GM18505 (cell line): ENCODE measurements around the gene ABCG1.

Source experiments
- ATAC-seq: cut with Tn5 transposase; IDR thresholded peaks from one replicate; pipeline ENCODE4 v1.9.1; 2021; ENCODE audit not compliant: unreplicated experiment
- POLR2A ChIP-seq: IDR thresholded peaks from 4 replicates; pipeline ENCODE4 v1.6.1; 2011; ENCODE audit warnings: borderline replicate concordance; ENCODE audit not compliant: insufficient read depth, insufficient read length; ENCODE audit errors: extremely low read depth

Gene ABCG1

GRCh38 chr21:42225042-42225441 is 6.1 kb downstream of the ABCG1 start:
- no peak for ATAC-seq
- TF ChIP-seq POLR2A, result no peak

DNA sequence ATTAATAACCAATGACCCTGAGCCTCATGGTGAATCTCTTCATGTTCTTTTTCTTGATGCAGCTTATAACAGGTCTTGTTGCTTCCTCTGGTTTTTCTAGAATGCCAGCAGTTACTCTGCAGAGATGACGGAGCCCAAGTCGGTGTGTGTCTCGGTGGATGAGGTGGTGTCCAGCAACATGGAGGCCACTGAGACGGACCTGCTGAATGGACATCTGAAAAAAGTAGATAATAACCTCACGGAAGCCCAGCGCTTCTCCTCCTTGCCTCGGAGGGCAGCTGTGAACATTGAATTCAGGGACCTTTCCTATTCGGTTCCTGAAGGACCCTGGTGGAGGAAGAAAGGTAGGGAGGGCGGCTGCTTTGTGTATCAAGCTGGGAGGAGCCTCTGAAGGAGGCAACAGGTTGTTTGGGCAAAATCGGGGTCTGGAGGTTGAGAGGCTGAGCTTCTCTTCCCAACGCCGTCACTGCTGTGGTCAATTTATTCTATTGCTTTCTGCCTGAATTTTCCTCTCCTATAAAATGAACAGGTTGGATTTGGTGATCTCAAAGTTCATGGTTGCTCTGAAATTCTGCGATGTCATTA is 6.7 kb downstream of the ABCG1 start:
- TF ChIP-seq POLR2A, result no peak
- ATAC-seq, result no peak

DNA sequence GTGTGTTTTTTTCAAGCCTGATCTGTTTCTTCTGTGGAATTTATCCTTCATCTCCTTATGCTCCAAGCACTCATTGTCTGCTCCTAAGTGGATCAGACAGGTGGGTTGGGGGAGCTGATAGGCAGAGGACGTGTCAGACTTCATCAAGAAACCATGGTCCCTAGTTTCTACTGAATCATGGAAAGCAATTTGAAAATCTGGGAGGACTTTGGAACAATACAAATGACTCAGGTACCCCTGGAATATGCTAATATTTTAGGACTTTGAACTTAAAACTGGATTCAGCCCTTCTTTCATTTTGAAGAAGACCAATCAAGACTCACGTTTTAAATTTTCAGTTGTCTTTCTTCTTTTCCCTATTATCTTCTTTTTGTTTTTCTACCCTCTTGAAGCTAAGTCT is 7.7 kb downstream of the ABCG1 start:
- no peak for TF ChIP-seq POLR2A

DNA sequence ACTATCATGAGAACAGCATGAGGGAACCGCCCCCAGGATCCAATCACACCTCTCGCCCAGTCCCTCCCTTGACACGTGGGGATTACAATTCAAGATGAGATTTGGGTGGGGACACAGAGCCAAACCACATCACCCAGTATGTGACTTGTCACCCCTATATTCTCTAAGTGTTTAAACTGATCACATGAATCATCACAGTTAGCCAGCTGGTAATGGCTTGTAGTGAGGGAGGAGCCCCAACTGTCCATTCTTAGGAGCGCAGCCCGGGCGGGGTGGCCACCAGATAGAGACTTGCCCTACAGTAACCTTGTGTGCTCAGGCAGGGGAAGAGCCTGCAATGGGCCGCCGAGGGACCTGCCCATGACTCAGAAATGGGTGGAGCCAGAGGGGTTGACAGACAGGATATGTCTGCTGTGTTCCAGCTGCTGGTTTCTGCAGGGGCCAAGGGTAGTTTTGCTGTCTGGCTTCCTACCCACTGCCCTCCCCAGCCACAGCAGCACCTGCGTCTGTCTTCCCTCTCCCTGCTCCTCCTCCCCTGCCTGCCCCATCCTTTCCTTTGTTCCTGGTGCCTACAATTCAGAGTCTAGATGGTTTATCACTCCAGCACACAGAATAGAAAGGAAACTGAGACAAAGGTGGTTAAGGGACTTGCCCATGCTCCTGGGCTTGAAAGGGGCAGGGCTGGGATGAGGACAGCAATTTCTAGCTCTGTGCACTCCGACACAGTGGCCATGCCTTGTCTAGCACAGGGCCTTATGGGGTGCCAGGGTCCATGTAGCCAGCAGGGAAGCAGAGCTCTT is 9.2 kb downstream of the ABCG1 start:
- TF ChIP-seq POLR2A, result peak; percentile 43
- ATAC-seq, result peak; percentile 90

More for the DNA sequence above, 7.7 kb downstream of the ABCG1 start:
- ATAC-seq, result no peak

GRCh38 chr21:42228709-42229220 is 9.8 kb downstream of the ABCG1 start:
- ATAC-seq, result no peak
- TF ChIP-seq POLR2A, result no peak

DNA sequence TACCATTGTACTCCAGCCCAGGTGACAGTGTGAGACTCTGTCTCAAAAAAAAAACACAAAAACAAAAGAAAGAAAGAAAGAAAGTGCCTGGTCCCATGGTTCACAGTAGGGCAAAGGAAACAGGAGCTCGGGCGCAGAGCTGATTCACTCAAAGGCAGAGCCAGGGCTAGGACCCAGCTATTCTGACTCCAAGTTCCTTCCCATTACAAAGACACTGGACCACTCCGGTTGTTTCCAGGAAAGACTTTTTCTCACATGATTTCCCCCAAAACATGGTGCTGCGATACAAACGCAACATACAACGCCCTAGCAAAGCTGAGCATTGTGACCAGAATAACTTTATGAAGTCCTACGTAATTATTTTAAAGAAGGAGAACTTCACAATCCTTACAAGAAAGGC is 10.7 kb downstream of the ABCG1 start:
- ATAC-seq, result no peak
- no peak for TF ChIP-seq POLR2A

- no peak for ATAC-seq
- TF ChIP-seq POLR2A, result no peak
These were observed 11.2 kb downstream of the ABCG1 start for GRCh38 chr21:42230178-42230577.

DNA sequence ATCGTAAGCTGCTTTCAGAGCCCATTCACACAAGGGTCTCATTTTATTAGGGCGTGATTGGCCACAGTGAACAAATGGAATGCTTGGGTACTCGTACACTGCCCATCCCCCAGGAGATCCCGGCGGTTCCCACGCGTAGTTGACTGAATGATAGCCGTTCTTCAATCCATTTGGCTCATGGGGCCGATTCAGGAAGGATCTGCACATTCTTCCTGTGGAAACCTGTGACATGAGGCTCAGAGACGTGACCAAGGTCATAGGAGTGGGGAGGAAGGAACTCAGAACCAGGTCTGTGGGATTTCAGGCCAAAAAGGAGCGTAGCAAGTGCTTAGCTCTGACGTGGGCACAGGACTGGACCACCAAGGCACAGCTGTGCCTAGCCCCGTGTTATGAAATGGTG is 11.7 kb downstream of the ABCG1 start:
- TF ChIP-seq POLR2A, result no peak
- ATAC-seq, result no peak

DNA sequence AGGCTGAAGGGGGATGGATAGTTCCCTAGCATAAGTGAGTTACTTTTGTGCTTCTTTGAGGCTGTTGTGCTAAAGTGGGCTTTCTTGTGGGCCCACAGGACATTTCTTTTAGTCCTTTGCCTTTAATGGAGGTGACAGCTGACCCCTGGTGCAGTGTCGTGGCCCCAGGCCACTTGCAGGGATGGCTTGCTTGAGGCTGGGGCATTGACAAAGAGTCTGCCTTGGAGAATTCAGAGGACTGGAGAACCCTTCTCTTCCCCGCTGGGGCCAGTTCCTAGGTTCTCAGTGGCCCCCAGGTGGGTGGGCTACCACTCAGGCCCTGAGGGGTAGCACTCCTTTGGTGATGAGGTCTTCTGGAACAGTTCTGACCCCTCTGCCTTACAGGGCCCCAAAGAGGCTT is 12.8 kb downstream of the ABCG1 start:
- ATAC-seq, result no peak

GRCh38 chr21:42232176-42232825 is 13.4 kb downstream of the ABCG1 start:
- no peak for TF ChIP-seq POLR2A
- ATAC-seq, result no peak

More for the DNA sequence above, 12.8 kb downstream of the ABCG1 start:
- no peak for TF ChIP-seq POLR2A

- no peak for TF ChIP-seq POLR2A
- ATAC-seq, result no peak
These were observed 14.4 kb downstream of the ABCG1 start for GRCh38 chr21:42233067-42233961.

DNA sequence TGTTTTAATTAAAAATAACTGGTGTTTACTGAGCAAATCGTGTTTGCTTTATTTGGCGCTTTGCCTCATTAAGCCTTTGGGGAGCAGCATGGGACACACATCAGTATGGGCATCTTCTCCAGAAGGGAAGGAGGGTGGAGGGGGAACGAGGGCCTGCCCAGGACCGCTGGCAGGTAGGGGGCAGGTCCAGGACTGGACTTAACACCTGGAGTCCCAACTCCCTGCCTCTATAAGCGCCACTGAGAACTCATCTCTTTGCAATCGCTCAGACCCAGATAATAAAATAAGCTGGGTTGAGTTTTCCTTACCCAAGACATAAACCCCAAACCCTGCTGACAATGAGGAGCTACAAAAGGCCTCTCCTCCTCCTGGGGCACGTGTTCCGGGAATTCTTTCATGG is 15.1 kb downstream of the ABCG1 start:
- TF ChIP-seq POLR2A, result no peak
- no peak for ATAC-seq
